WTC11 (cell line): Measurements from ENCODE around the gene RAB11FIP5. TPM values are rescaled to one million over a fixed set of nuclear protein-coding genes. Genes with fewer than 3 reads are reported as not detected.
A peak's percentile ranks its signal among the peaks of the same experiment; 100 is the strongest.
"Not testable (repeated sequence)": the region's sequence is repeated elsewhere in the genome, so short reads cannot be mapped to it uniquely, and the experiment has no call there.

Experiments
- ATAC-seq: fragments of 200-7000 bp; cut with Tn5 transposase; 2 replicates; pipeline ENCODE4 v1.10.0; 2021; ENCODE audit warnings: mild to moderate bottlenecking, moderate library complexity
- CTCF ChIA-PET: fragments of 300-600 bp; sonication (Branson Sonifier 250); formaldehyde crosslinking; loops from one replicate; lab custom pipeline; 2021; ENCODE audit warnings: antibody characterized with exemption; lab: Charles Lee
- POLR2A ChIA-PET: fragments of 350-600 bp; sonication (Branson Sonifier 250); formaldehyde crosslinking; loops from one replicate; lab custom pipeline; 2021; ENCODE audit warnings: antibody characterized with exemption; lab: Charles Lee
- DNase-seq: peaks from one replicate; pipeline ENCODE4 v3.0.0; 2021; ENCODE audit warnings: low spot score
- H3K27ac Mint-ChIP-seq: 2 replicates; pipeline ENCODE4 v1.8.0; 2021; ENCODE audit warnings: mixed read lengths
- H3K27me3 Mint-ChIP-seq: 2 replicates; pipeline ENCODE4 v1.8.0; 2021; ENCODE audit warnings: low read depth, mild to moderate bottlenecking, moderate library complexity, mixed read lengths
- H3K36me3 Mint-ChIP-seq: 2 replicates; pipeline ENCODE4 v1.8.0; 2021; ENCODE audit warnings: mixed read lengths
- H3K4me1 Mint-ChIP-seq: 2 replicates; pipeline ENCODE4 v1.8.0; 2022; ENCODE audit warnings: mixed read lengths
- H3K4me3 Mint-ChIP-seq: 2 replicates; pipeline ENCODE4 v1.8.0; 2021; ENCODE audit warnings: mild to moderate bottlenecking, moderate library complexity, mixed read lengths
- H3K9me3 Mint-ChIP-seq: 2 replicates; pipeline ENCODE4 v1.8.0; 2021; ENCODE audit warnings: mixed read lengths
- ATF2 ChIP-seq: sonication (generic); formaldehyde crosslinking; IDR thresholded peaks from 2 replicates; pipeline ENCODE4 v1.8.1; 2022; ENCODE audit warnings: low read depth, missing genetic modification reagents, borderline replicate concordance
- CBFB ChIP-seq: sonication (generic); formaldehyde crosslinking; IDR thresholded peaks from 2 replicates; pipeline ENCODE4 v1.8.1; 2022; ENCODE audit warnings: mild to moderate bottlenecking, low read depth, missing genetic modification reagents
- EMX1 ChIP-seq: fragments of 250-450 bp; sonication (Bioruptor Pico); IDR thresholded peaks from 2 replicates; pipeline ENCODE4 v1.8.0; 2021; ENCODE audit warnings: mild to moderate bottlenecking
- ESRRA ChIP-seq: sonication (generic); formaldehyde crosslinking; IDR thresholded peaks from 2 replicates; pipeline ENCODE4 v1.8.1; 2022; ENCODE audit warnings: mild to moderate bottlenecking, missing genetic modification reagents, borderline replicate concordance
- FOXP4 ChIP-seq: sonication (generic); formaldehyde crosslinking; IDR thresholded peaks from 2 replicates; pipeline ENCODE4 v1.8.0; 2022; ENCODE audit warnings: mild to moderate bottlenecking, missing genetic modification reagents
- GRHL2 ChIP-seq: fragments of 250-450 bp; sonication (Bioruptor Pico); IDR thresholded peaks from 2 replicates; pipeline ENCODE4 v1.8.0; 2022; ENCODE audit warnings: mild to moderate bottlenecking, moderate library complexity; ENCODE audit not compliant: insufficient replicate concordance, severe bottlenecking
- IRF1 ChIP-seq: sonication (generic); formaldehyde crosslinking; IDR thresholded peaks from 2 replicates; pipeline ENCODE4 v1.8.0; 2023; ENCODE audit warnings: missing genetic modification reagents
- MYBL2 ChIP-seq: sonication (generic); formaldehyde crosslinking; IDR thresholded peaks from 2 replicates; pipeline ENCODE4 v1.8.1; 2023; ENCODE audit warnings: mild to moderate bottlenecking, moderate library complexity, missing genetic modification reagents
- NFYB ChIP-seq: sonication (generic); formaldehyde crosslinking; conservative IDR thresholded peaks from 2 replicates; pipeline ENCODE4 v1.8.0; 2022; ENCODE audit warnings: low read depth, missing genetic modification reagents
- PRRX2 ChIP-seq: fragments of 250-450 bp; sonication (Bioruptor Pico); IDR thresholded peaks from 2 replicates; pipeline ENCODE4 v1.8.0; 2021; ENCODE audit warnings: mild to moderate bottlenecking
- RELA ChIP-seq: sonication (generic); formaldehyde crosslinking; IDR thresholded peaks from 2 replicates; pipeline ENCODE4 v1.8.1; 2022; ENCODE audit warnings: missing genetic modification reagents, mild to moderate bottlenecking, borderline replicate concordance
- TEAD4 ChIP-seq: sonication (generic); formaldehyde crosslinking; IDR thresholded peaks from 2 replicates; pipeline ENCODE4 v1.8.0; 2022; ENCODE audit warnings: mild to moderate bottlenecking, missing genetic modification reagents
- ZBTB43 ChIP-seq: sonication (generic); formaldehyde crosslinking; IDR thresholded peaks from 2 replicates; pipeline ENCODE4 v1.8.1; 2023; ENCODE audit warnings: mild to moderate bottlenecking, missing genetic modification reagents
- ZMAT4 ChIP-seq: fragments of 250-450 bp; sonication (Bioruptor Pico); IDR thresholded peaks from 2 replicates; pipeline ENCODE4 v1.9.0; 2021; ENCODE audit warnings: mild to moderate bottlenecking
- ZNF121 ChIP-seq: sonication (generic); formaldehyde crosslinking; IDR thresholded peaks from 2 replicates; pipeline ENCODE4 v1.8.0; 2023; ENCODE audit warnings: missing genetic modification reagents
- ZNF396 ChIP-seq: fragments of 250-450 bp; sonication (Bioruptor Pico); IDR thresholded peaks from 2 replicates; pipeline ENCODE4 v1.8.0; 2021; ENCODE audit warnings: mild to moderate bottlenecking, moderate library complexity, borderline replicate concordance
- ZNF416 ChIP-seq: fragments of 250-450 bp; sonication (Bioruptor Pico); IDR thresholded peaks from 2 replicates; pipeline ENCODE4 v1.9.0; 2021; ENCODE audit warnings: mild to moderate bottlenecking, inconsistent platforms
- ZNF423 ChIP-seq: fragments of 250-450 bp; sonication (Bioruptor Pico); IDR thresholded peaks from 2 replicates; pipeline ENCODE4 v2.1.2; 2022; ENCODE audit warnings: mild to moderate bottlenecking, moderate library complexity
- total RNA-seq: library from RNA; stranded (reverse); gene quantifications from 3 replicates; pipeline ENCODE4 v1.2.3, GENCODE V29; 2021

The RAB11FIP5 gene
- total RNA-seq, 1 experiment from 2014 or later, result 16.0 TPM

GRCh38 chr2:73065070-73065469 is 47.7 kb downstream of the RAB11FIP5 start:
- H3K36me3 Mint-ChIP-seq, DNase-seq, POLR2A ChIA-PET, ATAC-seq, H3K9me3 Mint-ChIP-seq, H3K4me3 Mint-ChIP-seq, H3K27me3 Mint-ChIP-seq: not testable (repeated sequence)
- TF ChIP-seq ZNF121 (CRISPR knock-in tag), result peak; percentile 96
- peak overlapping the region; percentile 45; the same call in 1 of the 2 replicates for H3K27ac Mint-ChIP-seq
- CTCF ChIA-PET, result interaction anchor here (0.8 to 2.3 kb wide), 6 partner anchors 18 to 202 kb away, joined by 3 to 14 read pairs (median 4); no protein-coding TSS in a partner anchor
- H3K4me1 Mint-ChIP-seq, result peaks cover 43% of the 10 kb centered on the region

- TF ChIP-seq ZBTB43 (CRISPR knock-in tag) (no peak), CBFB (CRISPR knock-in tag) (no peak), RELA (no peak), EMX1 (CRISPR knock-in tag) (no peak), ZMAT4 (CRISPR knock-in tag) (no peak), ZNF423 (CRISPR knock-in tag) (no peak), NFYB (no peak), GRHL2 (no peak), ZNF416 (CRISPR knock-in tag) (no peak), ZNF396 (CRISPR knock-in tag) (no peak), PRRX2 (no peak), ESRRA (CRISPR knock-in tag) (no peak), FOXP4 (CRISPR knock-in tag) (no peak), IRF1 (no peak), ATF2 (CRISPR knock-in tag) (no peak), MYBL2 (CRISPR knock-in tag) (no peak), TEAD4 (CRISPR knock-in tag) (no peak)
- Mint-ChIP-seq H3K27ac (peak overlapping the region; percentile 90), H3K36me3 (no peaks in the 10 kb centered on the region; the same call in 1 of the 2 replicates), H3K27me3 (no peaks in the 10 kb centered on the region), H3K4me1 (peaks cover 34% of the 10 kb centered on the region), H3K9me3 (no peaks in the 10 kb centered on the region), H3K4me3 (0 out of 2 replicates have a peak overlapping the region, but pooled peaks have one; percentile 13)
- ATAC-seq, result peak; percentile 76
- POLR2A ChIA-PET, result interaction anchor here (0.6 to 0.9 kb wide), 2 partner anchors 56 to 142 kb away, joined by 3 read pairs; no protein-coding TSS in a partner anchor
- CTCF ChIA-PET, result interaction anchor here (0.5 to 2.3 kb wide), 17 partner anchors 7 to 201 kb away, joined by 3 to 14 read pairs (median 4); partner anchors contain the start of genes SFXN5 and SPR
- peak; percentile 35 for DNase-seq
These were observed 48.6 kb downstream of the RAB11FIP5 start for GRCh38 chr2:73063909-73064875.
